GM18951 (cell line): ENCODE data around the gene PPP1R1B.

ENCODE experiments used
- POLR2A ChIP-seq: IDR thresholded peaks from 4 replicates; pipeline ENCODE4 v1.6.1; 2011; ENCODE audit warnings: mild to moderate bottlenecking; ENCODE audit not compliant: insufficient read length, insufficient read depth; ENCODE audit errors: extremely low read depth
- in situ Hi-C: fragments of 300-500 bp; cut with MboI; formaldehyde crosslinking; loops from one replicate; pipeline ENCODE4 v1.12.0; 2022; ENCODE audit warnings: low sequenced_read_pairs, mixed read lengths, inconsistent platforms; ENCODE audit not compliant: unreplicated experiment

PPP1R1B gene

DNA sequence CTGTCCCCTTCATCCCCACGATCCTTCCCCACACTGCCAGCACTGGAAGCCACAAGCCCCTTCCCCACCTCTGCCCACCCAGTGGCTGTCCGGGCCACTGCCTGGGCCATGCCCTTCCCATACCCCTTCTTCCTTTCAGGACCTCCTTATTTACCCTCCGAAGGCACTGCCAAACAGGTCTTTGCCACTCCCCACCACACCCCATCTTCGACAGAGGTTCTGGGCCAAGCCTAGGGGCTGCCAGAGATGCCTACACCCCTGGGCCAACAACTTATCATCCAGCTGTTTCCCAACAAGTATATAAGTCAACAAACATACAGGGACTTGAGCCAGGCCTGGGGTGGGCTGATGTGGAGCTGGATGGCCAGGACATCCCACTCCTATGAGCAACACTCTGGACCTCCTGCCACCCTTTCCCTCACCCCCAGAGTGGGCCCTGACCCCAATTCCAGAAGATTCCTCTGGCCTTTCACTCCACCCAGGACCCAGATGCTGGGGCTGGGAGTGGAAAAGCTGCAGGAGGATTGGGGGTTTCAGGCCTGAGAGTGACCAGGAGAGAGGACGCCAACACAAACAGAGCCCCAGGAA is 1.5 kb upstream of the PPP1R1B start:
- in situ Hi-C loops = no loop called here

DNA sequence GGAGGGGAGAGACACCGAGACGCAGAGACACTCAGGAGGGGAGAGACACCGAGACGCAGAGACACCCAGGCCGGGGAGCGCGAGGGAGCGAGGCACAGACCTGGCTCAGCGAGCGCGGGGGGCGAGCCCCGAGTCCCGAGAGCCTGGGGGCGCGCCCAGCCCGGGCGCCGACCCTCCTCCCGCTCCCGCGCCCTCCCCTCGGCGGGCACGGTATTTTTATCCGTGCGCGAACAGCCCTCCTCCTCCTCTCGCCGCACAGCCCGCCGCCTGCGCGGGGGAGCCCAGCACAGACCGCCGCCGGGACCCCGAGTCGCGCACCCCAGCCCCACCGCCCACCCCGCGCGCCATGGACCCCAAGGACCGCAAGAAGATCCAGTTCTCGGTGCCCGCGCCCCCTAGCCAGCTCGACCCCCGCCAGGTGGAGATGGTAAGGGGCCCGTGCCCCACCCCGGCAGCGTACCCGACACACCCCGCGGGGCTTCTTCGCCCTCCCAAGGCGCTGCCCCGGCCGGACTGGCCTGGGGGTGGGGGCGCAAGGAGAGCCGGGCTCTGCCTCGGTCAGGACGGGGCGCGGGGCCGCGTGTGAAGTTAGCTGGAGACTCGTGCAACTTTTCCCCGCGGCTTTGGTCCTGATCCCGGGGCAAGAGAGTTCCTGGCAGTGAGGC is 427 bp downstream of the PPP1R1B start:
- in situ Hi-C loops = no loop called here
- TF ChIP-seq POLR2A = no peak

More for the DNA sequence above, 1.5 kb upstream of the PPP1R1B start:
- TF ChIP-seq POLR2A = no peak

DNA sequence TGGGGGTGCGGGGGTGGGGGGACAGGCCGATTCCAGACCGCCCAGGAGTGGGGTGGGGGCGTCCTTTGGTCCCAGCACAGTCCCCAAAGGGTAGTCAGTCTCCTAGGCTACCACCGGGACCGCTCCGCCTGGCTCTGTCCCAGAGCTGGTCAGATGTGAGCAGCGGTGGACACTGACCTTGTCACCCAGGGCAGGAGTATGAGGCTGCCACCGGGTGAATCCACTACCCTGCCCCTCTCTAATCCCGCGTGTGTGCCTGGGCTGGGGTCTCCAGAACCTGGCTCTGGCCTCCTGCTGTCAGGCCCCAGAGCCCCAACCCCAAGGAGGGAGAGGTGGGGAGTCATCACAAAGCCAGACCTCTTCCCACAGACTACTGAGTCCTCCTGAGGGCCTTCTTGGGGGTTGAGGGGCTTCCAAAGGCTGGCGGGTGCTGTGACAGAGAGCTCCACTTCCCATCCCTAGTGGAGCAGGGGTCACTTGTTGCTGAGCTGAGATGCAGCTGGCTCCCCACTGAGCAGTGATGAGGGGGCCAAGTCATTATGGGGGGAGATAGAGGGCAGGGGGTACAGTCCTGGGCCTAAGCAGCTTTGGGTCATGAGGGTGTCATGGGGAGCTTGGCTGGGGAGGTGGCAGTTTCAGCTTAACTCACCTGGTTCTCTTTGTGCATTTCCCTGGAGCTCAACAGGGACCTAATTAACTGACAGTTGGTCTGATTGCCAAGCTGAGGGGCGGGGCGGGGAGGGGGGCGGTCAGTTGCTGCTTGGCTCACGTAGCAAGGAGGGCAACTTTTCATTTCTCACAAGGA is 1.2 kb downstream of the PPP1R1B start:
- TF ChIP-seq POLR2A = no peak
- in situ Hi-C loops = no loop called here

DNA sequence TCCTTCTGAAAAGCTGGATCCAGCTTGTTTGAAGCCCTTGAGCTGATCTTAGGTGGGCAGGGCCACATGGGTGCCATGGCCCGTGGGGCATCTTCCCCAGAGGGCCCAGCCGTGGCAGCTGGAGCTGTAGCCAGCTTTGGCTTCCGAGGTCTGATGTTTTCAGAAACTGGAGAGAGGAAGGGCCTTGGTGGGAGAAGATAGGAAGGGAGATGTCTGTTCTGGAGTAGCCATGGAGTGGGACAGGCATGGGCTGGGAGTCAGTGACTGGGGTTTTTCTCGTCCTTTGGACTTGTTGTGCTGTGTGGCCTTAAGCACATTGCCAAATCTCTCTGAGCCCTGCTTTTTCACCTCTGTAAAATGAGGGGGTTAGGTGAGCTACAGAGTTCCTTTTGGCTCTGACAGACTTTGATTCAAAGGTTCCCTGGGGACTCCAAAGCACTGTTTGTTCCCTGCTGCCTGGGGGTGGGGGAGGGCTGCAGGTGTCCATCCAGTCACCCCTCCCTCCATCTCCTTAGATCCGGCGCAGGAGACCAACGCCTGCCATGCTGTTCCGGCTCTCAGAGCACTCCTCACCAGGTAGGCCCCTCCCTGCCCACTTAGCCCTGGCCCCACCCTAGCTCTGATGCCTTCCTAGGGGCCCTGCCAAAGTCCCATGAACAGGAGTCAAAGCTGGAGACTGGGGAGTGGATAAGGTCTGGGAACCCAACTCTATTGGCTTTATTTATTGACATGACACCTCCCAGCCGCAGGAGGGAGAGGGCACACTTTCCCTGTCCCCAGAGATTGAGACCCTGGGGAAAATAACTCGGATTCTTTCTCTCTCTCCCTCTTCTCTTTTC is 2.1 kb downstream of the PPP1R1B start:
- in situ Hi-C loops = no loop called here
- no peak for TF ChIP-seq POLR2A

DNA sequence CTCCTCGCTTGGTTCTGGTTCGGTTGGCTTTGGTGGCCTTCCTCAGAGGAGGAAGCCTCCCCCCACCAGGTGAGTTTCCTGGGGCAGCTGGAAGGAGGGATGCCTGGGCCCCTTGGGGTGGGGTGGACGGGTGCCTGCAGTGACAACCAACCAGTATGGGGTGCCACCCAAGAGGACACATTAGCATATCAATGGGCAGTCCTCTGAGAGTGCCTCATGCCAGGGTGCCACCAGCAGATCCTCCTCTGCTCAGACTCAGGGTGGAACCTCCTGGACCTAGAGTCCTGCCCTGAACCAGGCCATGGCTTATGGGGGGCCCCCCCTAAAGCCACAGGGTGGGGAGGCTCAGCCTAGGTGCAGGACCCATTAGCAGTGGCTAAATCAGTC is 2.7 kb downstream of the PPP1R1B start:
- TF ChIP-seq POLR2A = no peak
- in situ Hi-C loops = no loop called here

DNA sequence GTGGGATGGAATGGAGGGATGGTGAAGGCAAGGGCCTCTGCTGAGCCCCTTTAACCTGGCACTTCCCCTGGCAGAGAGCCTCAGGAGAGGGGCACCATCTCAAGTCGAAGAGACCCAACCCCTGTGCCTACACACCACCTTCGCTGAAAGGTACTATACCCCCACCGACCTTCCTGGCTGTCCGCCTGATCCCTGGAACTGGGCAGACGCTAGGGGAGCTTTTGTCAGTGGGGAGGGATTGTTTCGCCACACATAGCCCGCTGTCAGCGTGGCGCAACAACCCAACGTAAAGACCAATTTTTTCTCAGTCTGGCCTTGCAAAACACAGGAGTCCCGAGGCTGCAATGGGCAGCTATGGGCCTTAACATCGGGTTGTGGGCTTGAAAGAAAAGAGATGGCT is 3.1 kb downstream of the PPP1R1B start:
- TF ChIP-seq POLR2A = no peak
- in situ Hi-C loops = no loop called here

DNA sequence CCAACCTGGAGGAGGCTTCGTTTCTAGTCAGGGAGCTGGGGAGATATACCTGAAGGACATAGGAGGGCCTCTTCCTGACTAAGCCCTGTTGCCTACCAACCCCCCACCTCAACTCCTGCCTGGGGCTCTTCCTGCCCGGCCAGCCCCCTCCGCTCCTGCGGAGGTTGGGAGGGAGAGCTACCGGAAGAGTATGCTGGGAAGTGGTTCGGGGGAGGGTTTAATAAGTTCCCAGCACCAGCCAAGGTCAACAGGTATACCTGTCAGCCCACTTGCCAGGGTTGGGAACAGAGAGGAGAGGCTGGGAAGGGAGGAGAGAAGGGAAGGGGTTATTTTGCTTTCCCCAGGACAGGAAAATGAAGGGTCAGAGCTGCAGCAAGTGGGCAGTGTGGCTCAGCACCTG is 4.7 kb downstream of the PPP1R1B start:
- in situ Hi-C loops = no loop called here
- no peak for TF ChIP-seq POLR2A

DNA sequence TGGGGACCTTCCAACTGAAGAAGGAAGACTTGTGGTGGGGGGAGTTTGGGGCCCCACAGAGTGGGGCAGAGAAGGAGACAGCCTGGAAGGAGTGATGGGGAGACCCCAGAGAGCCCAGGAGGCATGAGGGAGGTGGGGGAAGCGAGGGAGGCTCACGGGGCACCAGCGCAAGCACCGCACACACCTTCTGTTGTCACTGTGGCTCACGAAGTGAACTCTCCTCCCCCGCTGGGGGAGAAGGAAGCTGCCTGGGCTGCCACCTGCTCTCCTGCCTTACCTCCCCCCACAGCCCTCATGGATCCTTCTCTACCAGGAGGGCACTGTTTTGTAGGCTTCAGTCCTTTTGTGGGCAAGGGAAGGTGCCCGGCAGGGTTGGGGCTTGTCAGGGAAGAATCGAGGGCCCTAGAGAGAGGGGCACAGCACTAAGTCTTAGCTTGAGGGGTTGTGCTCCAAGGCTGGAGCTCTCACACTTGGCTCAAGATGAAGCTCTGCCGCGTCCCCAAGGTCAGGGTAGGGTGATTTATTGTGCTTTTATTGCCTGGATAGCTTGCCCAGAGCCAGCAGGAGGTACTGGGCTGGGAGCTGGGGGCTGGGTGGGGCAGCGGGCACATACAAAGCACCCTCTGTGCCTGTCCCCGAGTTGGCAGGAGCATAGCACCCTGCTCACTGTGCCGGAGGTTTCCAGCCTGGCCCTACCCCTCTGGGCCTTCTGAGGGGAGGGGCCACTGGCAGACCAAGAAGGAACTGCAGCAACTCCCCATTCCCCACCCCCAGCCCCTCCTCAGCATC is 5.6 kb downstream of the PPP1R1B start:
- in situ Hi-C loops = no loop called here
- no peak for TF ChIP-seq POLR2A

DNA sequence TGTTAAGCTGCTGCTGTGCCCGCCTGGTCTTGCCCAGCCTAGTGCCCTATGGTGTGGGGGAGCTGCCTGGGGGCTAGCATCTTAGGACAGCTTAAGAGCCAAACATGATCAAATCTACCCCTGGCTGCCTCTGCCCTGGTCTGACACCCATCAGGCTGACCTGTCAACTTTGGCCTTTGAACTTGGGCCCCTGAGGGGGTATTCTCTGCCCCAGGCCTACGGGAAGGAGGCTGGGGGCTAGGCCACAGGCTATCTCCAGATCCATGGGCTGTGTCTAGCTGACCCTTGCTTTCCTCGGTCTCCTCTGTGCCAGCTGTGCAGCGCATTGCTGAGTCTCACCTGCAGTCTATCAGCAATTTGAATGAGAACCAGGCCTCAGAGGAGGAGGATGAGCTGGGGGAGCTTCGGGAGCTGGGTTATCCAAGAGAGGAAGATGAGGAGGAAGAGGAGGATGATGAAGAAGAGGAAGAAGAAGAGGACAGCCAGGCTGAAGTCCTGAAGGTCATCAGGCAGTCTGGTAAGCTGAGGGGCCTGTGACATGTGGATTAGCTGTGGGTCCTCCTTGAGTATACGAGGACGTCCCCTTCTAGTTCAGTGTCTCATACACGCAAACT is 6.9 kb downstream of the PPP1R1B start:
- in situ Hi-C loops = no loop called here
- TF ChIP-seq POLR2A = no peak

DNA sequence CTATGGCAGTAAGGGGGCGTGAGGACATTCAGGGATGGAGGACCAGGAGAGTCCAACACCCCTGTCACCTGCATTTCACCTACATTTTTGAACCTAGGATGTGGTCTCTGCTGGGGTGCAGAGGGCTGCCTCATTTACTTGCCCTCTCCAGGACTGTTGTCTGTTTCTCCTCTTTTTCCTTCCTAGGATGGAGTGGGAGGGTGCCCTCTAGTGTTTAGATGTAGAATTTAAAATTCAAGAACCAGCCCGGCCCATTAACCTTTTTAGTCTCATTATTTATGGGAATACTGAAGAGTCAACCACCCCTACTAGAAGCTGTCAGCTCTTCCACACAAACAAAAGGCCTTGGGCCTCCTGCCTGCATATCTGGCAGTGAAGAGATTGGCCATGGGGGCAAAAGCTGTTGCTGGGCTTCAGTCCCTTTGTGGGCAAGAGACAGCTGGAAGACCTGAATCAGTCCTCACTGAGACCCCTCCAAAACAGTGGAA is 7.7 kb downstream of the PPP1R1B start:
- in situ Hi-C loops = no loop called here
- no peak for TF ChIP-seq POLR2A

DNA sequence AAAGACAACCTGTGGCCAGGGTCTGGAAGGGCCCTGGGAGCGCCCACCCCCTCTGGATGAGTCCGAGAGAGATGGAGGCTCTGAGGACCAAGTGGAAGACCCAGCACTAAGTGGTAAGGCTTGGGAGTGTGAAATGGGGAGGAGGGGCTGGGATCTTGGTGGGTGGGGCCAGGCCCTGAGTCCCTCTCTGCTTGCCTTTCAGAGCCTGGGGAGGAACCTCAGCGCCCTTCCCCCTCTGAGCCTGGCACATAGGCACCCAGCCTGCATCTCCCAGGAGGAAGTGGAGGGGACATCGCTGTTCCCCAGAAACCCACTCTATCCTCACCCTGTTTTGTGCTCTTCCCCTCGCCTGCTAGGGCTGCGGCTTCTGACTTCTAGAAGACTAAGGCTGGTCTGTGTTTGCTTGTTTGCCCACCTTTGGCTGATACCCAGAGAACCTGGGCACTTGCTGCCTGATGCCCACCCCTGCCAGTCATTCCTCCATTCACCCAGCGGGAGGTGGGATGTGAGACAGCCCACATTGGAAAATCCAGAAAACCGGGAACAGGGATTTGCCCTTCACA is 8.9 kb downstream of the PPP1R1B start:
- in situ Hi-C loops = no loop called here
- TF ChIP-seq POLR2A = no peak

DNA sequence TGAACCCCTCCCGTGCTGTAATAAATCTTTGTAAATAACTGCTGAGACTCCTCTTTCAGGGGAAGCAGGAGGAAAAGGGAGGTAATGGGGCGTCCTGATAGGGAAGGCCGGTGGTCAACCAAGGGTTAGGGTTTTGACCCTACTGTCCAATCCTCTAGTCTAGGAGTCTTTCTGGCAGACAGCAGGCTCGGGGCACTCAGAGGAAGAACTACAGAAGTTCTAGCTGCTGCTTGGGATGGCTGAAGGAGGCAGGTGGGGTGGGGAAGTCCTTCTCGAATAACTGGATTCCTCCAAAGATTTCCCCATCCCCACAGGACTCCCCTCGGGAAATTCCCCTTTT is 9.8 kb downstream of the PPP1R1B start:
- no peak for TF ChIP-seq POLR2A
- in situ Hi-C loops = no loop called here
